Lower leg skin (tissue), 3 donors: ENCODE data around the gene TOP2B.

ENCODE experiments used
- CTCF ChIP-seq, 3 donors: fragments of 450-650 bp; IDR thresholded peaks; one replicate each; pipeline ENCODE4 v1.5.1; 2016; ENCODE audit warnings: antibody characterized with exemption in 3 of 3, mild to moderate bottlenecking in 3 of 3, moderate library complexity in 2 of 3
- POLR2A ChIP-seq, 2 donors: fragments of 450-650 bp; IDR thresholded peaks; one replicate each; pipeline ENCODE4 v1.6.1; 2016 to 2017; ENCODE audit warnings: antibody characterized with exemption in 2 of 2, mild to moderate bottlenecking in 1 of 2, moderate library complexity in 1 of 2

- no peak for TF ChIP-seq CTCF (IDR thresholded peaks at IDR 0.05)
- no peak for TF ChIP-seq POLR2A (IDR thresholded peaks at IDR 0.05)
Observed at GRCh38 chr3:25567806-25568524, 96.7 kb downstream of the TOP2B start.
